MM.1S (cell line): ENCODE measurements around the gene ZNHIT2.

Experiments used
- DNase-seq: peaks from one replicate; pipeline ENCODE4 v3.0.0-alpha.2; 2015
- H2AFZ ChIP-seq: fragments of 300-600 bp; sonication (generic); 2 replicates; pipeline ENCODE4 v1.6.0; 2016; ENCODE audit warnings: antibody characterized with exemption, low read length
- H3F3A ChIP-seq: fragments of 300-600 bp; sonication (generic); 2 replicates; pipeline ENCODE4 v1.6.1; 2016; ENCODE audit warnings: mild to moderate bottlenecking, antibody characterized with exemption, low read length, moderate library complexity, mixed read lengths; ENCODE audit not compliant: insufficient read depth
- H3K27ac ChIP-seq: fragments of 300-600 bp; sonication (generic); 2 replicates; pipeline ENCODE4 v1.5.1; 2016; ENCODE audit warnings: mild to moderate bottlenecking, low read length
- H3K27me3 ChIP-seq: fragments of 300-600 bp; sonication (generic); replicated peaks from 2 replicates; pipeline ENCODE4 v1.6.0; 2016; ENCODE audit warnings: low read length; ENCODE audit not compliant: insufficient read depth
- H3K36me3 ChIP-seq: fragments of 300-600 bp; sonication (generic); replicated peaks from 2 replicates; pipeline ENCODE4 v1.6.1; 2016; ENCODE audit warnings: mild to moderate bottlenecking, low read length, mixed read lengths; ENCODE audit not compliant: insufficient read depth
- H3K4me1 ChIP-seq: fragments of 300-600 bp; sonication (generic); 2 replicates; pipeline ENCODE4 v1.6.1; 2016; ENCODE audit warnings: low read length, mixed read lengths
- H3K4me2 ChIP-seq: fragments of 300-600 bp; sonication (generic); 2 replicates; pipeline ENCODE4 v1.6.0; 2016; ENCODE audit warnings: low read depth, low read length
- H3K4me3 ChIP-seq: fragments of 300-600 bp; sonication (generic); 2 replicates; pipeline ENCODE4 v1.5.1; 2016; ENCODE audit warnings: low read length, mixed read lengths
- H3K79me2 ChIP-seq: fragments of 300-600 bp; sonication (generic); 2 replicates; pipeline ENCODE4 v1.6.1; 2016; ENCODE audit warnings: mixed run types, low read length, mixed read lengths
- H3K9ac ChIP-seq: fragments of 300-600 bp; sonication (generic); 2 replicates; pipeline ENCODE4 v1.6.1; 2016; ENCODE audit warnings: low read length, mixed read lengths
- H3K9me2 ChIP-seq: fragments of 300-600 bp; sonication (generic); replicated peaks from 2 replicates; pipeline ENCODE4 v1.6.1; 2016; ENCODE audit warnings: mild to moderate bottlenecking, low read length, mixed read lengths; ENCODE audit not compliant: insufficient read depth
- H3K9me3 ChIP-seq: fragments of 300-600 bp; sonication (generic); replicated peaks from 2 replicates; pipeline ENCODE4 v1.6.1; 2016; ENCODE audit warnings: mild to moderate bottlenecking, low read length, mixed read lengths; ENCODE audit not compliant: insufficient read depth
- H4K20me1 ChIP-seq: fragments of 300-600 bp; sonication (generic); 2 replicates; pipeline ENCODE4 v1.6.1; 2016; ENCODE audit warnings: mild to moderate bottlenecking, low read length, moderate library complexity, mixed read lengths; ENCODE audit not compliant: insufficient read depth
- CTCF ChIP-seq: fragments of 300-600 bp; sonication (generic); IDR thresholded peaks from 2 replicates; pipeline ENCODE4 v1.5.1; 2016; ENCODE audit warnings: antibody characterized with exemption, low read length, mixed read lengths
- EZH2 ChIP-seq: fragments of 300-600 bp; sonication (generic); optimal IDR thresholded peaks from 2 replicates; pipeline ENCODE3; 2017; ENCODE audit warnings: low read depth, mild to moderate bottlenecking, antibody characterized with exemption, low read length, mixed read lengths
- EZH2phosphoT487 ChIP-seq: fragments of 300-600 bp; sonication (generic); IDR thresholded peaks from 2 replicates; pipeline ENCODE4 v1.6.1; 2018; ENCODE audit warnings: antibody characterized with exemption, low read length

The ZNHIT2 gene

DNA sequence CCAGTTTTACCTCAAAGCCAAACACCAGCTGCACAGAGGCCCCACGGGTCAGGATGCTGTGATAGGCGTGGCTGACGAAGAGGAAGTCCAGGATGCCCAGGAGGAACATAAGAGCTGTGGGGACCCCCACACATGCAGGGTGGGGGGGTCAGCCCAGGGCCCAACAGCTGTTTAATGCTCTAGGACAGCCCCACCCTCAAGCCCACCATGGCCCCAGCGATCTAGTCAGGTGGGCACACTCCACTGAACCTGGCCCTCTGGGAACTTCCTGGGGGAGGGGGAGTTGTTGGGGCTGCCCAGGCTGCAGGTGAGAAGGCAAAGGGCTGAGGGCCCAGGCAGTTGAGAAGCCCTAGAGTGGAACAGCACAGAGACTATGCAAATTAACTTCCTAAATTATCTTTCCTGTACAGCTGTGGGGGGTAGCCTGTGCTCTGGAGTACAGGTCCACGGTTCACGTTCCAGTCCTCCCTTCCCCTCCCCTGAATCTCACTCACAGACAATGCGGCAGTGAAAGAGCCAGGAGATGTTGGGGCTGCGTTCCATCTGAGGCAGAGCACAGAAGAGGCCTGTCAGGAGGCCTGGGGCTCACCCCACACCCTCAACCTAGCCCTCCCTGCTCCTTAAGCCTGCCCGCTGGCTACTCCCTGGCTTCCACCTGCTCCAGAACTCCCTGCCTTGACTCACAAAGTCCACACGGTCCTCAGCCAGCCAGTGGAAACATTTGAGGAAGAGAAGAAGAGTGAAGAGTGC is 14.9 kb upstream of the ZNHIT2 start:
- Histone ChIP-seq H3K4me1 (peaks cover 15% of the 10 kb centered on the region), H3K27ac (peak overlapping the region; percentile 97)

GRCh38 chr11:65131895-65132237 is 14.4 kb upstream of the ZNHIT2 start:
- Histone ChIP-seq H2AFZ (no peak overlapping the region), H3K9me3 (no peaks in the 10 kb centered on the region), H3F3A (peaks cover 60% of the 10 kb centered on the region), H3K79me2 (peaks cover 70% of the 10 kb centered on the region), H3K9ac (peak overlapping the region; percentile 99; the same call in 1 of the 2 replicates), H3K27me3 (no peaks in the 10 kb centered on the region), H3K4me2 (peak overlapping the region; percentile 90), H3K27ac (peak overlapping the region; percentile 97), H3K36me3 (peaks cover 18% of the 10 kb centered on the region), H3K4me3 (peak overlapping the region; percentile 95), H4K20me1 (no peaks in the 10 kb centered on the region), H3K9me2 (no peaks in the 10 kb centered on the region), H3K4me1 (peaks cover 15% of the 10 kb centered on the region)
- TF ChIP-seq EZH2: no peak
- no peak for TF ChIP-seq CTCF
- TF ChIP-seq EZH2phosphoT487: no peak
- no peak for DNase-seq

More for the DNA sequence above, 14.9 kb upstream of the ZNHIT2 start:
- Histone ChIP-seq H3K4me2 (peak overlapping the region; percentile 90), H3K9me3 (no peaks in the 10 kb centered on the region), H3K79me2 (peaks cover 70% of the 10 kb centered on the region), H2AFZ (no peak overlapping the region), H3K9me2 (no peaks in the 10 kb centered on the region), H3K36me3 (peaks cover 15% of the 10 kb centered on the region), H3F3A (peaks cover 55% of the 10 kb centered on the region), H3K4me3 (peak overlapping the region; percentile 95), H3K9ac (peak overlapping the region; percentile 99), H4K20me1 (no peaks in the 10 kb centered on the region), H3K27me3 (no peaks in the 10 kb centered on the region)
- DNase-seq: peak; percentile 87
- TF ChIP-seq EZH2phosphoT487 (no peak), CTCF (no peak), EZH2 (no peak)

- Histone ChIP-seq H3K79me2 (peaks cover 70% of the 10 kb centered on the region), H3K27ac (peak overlapping the region; percentile 97; the same call in 1 of the 2 replicates), H3F3A (peaks cover 63% of the 10 kb centered on the region), H2AFZ (no peak overlapping the region), H3K9ac (peak overlapping the region; percentile 99; the same call in 1 of the 2 replicates), H3K27me3 (no peaks in the 10 kb centered on the region), H3K4me2 (peak overlapping the region; percentile 90; the same call in 1 of the 2 replicates), H3K4me3 (no peak overlapping the region; the same call in 1 of the 2 replicates), H4K20me1 (no peaks in the 10 kb centered on the region), H3K9me2 (no peaks in the 10 kb centered on the region), H3K4me1 (peaks cover 15% of the 10 kb centered on the region), H3K9me3 (no peaks in the 10 kb centered on the region), H3K36me3 (peaks cover 19% of the 10 kb centered on the region)
- no peak for DNase-seq
- TF ChIP-seq CTCF (no peak), EZH2 (no peak), EZH2phosphoT487 (no peak)
Observed at GRCh38 chr11:65131417-65131776, 13.9 kb upstream of the ZNHIT2 start.
